HG02763 (cell line): ENCODE results near the gene ABCG8.
"Not testable (repeated sequence)": the region's sequence is repeated elsewhere in the genome, so short reads cannot be mapped to it uniquely, and the experiment has no call there.

ENCODE experiments used
- ATAC-seq: cut with Tn5 transposase; IDR thresholded peaks from one replicate; pipeline ENCODE4 v1.9.1; 2021; ENCODE audit warnings: mild to moderate bottlenecking, moderate library complexity; ENCODE audit not compliant: unreplicated experiment

Gene ABCG8

GRCh38 chr2:43906448-43907109 lies 67.8 kb downstream of the ABCG8 start:
- no peak for ATAC-seq

- not testable (repeated sequence) for ATAC-seq
These were observed 72.5 kb downstream of the ABCG8 start for GRCh38 chr2:43911136-43911790.

- ATAC-seq: no peak
These were observed 85.7 kb downstream of the ABCG8 start for GRCh38 chr2:43924463-43924862.

- no peak for ATAC-seq
These were observed 86.7 kb downstream of the ABCG8 start for GRCh38 chr2:43925431-43925830.

- ATAC-seq: no peak
These were observed 88.7 kb downstream of the ABCG8 start for GRCh38 chr2:43927442-43927841.

- no peak for ATAC-seq
These were observed 92.5 kb downstream of the ABCG8 start for GRCh38 chr2:43931293-43931692.
